HepG2 (cell line): ENCODE data around the gene MYO5A. TPM values are rescaled to one million over a fixed set of nuclear protein-coding genes. Genes with fewer than 3 reads are reported as not detected.

Experiments
- ATAC-seq: fragments of 200-7000 bp; cut with Tn5 transposase; 3 replicates; pipeline ENCODE4 v1.9.1; 2020; ENCODE audit warnings: mild to moderate bottlenecking, moderate library complexity
- BruUV-seq: library from RNA; stranded (reverse); fragments of 400-500 nt; replicated peaks from 2 replicates; lab custom pipeline; 2021; lab: Mats Ljungman, UMichigan
- CTCF ChIA-PET: fragments of 300-600 bp; formaldehyde crosslinking; extraction: SDS; loops from one replicate; lab custom pipeline; 2021; ENCODE audit warnings: low total read pairs, inconsistent platforms, low intra/inter-chr PET ratio; lab: Yijun Ruan, JAX
- POLR2A ChIA-PET: fragments of 350-600 bp; sonication (Branson Sonifier 250); formaldehyde crosslinking; loops from one replicate; lab custom pipeline; 2020; ENCODE audit warnings: antibody characterized with exemption, inconsistent platforms; lab: Yijun Ruan, JAX
- DNase-seq: peaks from one replicate; pipeline ENCODE4 v3.0.0-alpha.2; 2015; ENCODE audit warnings: low spot score
- FAIRE-seq: peaks from 3 replicates; lab custom pipeline; 2011; peaks lifted over from hg19 to GRCh38; lab: Jason Lieb, UNC
- H2AFZ ChIP-seq: one replicate; pipeline ENCODE4 v1.6.1; 2011; ENCODE audit warnings: low read length, inconsistent platforms
- H3K27ac ChIP-seq: fragments of 300-600 bp; 3 replicates; pipeline ENCODE4 v1.8.0; 2011; ENCODE audit warnings: mixed run types, mild to moderate bottlenecking, mixed read lengths, low read length, inconsistent platforms; ENCODE audit not compliant: insufficient read depth; ENCODE audit errors: extremely low read length
- H3K27me3 ChIP-seq, 2 experiments: fragments of 200-600 bp in 1 of 2; 2 replicates in 1 of 2; 3 replicates in 1 of 2; pipeline versions ENCODE4 v1.6.0 to v1.8.0; 2011; ENCODE audit warnings: low read length in 2 of 2, mild to moderate bottlenecking in 2 of 2, moderate library complexity in 2 of 2, inconsistent platforms in 1 of 2; ENCODE audit not compliant: insufficient read depth in 2 of 2, control insufficient read depth in 1 of 2
- H3K36me3 ChIP-seq, 2 experiments: fragments of 200-600 bp in 1 of 2; replicated peaks in 1 of 2; 2 replicates in 1 of 2; 3 replicates in 1 of 2; pipeline versions ENCODE4 v1.5.1 to v1.8.0; 2011; ENCODE audit warnings: low read length in 2 of 2, inconsistent platforms in 1 of 2; ENCODE audit not compliant: insufficient read depth in 2 of 2, control insufficient read depth in 1 of 2
- H3K4me1 ChIP-seq: 2 replicates; pipeline ENCODE4 v1.5.1; 2012; ENCODE audit warnings: low read length, inconsistent platforms; ENCODE audit not compliant: insufficient read depth
- H3K4me2 ChIP-seq: 2 replicates; pipeline ENCODE4 v1.6.0; 2011; ENCODE audit warnings: low read depth, low read length, inconsistent platforms
- H3K4me3 ChIP-seq, 3 experiments: fragments of 200-600 bp in 1 of 3; sonication (generic), shearing (Covaris generic) in 1 of 3; replicated peaks in 1 of 3; 2 replicates each; pipeline ENCODE4 v1.5.1; 2011 to 2016; ENCODE audit warnings: low read length in 3 of 3, inconsistent platforms in 2 of 3, low read depth in 2 of 3, mild to moderate bottlenecking in 2 of 3, control low read depth in 1 of 3, mixed read lengths in 1 of 3; ENCODE audit not compliant: insufficient read depth in 1 of 3
- H3K79me2 ChIP-seq: one replicate; pipeline ENCODE4 v1.6.1; 2011; ENCODE audit warnings: low read length, inconsistent platforms; ENCODE audit not compliant: insufficient read depth
- H3K9ac ChIP-seq: 2 replicates; pipeline ENCODE4 v1.6.0; 2011; ENCODE audit warnings: mild to moderate bottlenecking, low read depth, low read length, inconsistent platforms; ENCODE audit not compliant: insufficient read depth
- H3K9me3 ChIP-seq: 2 replicates; pipeline ENCODE4 v1.5.1; 2012; ENCODE audit warnings: mild to moderate bottlenecking, low read length
- H4K20me1 ChIP-seq: 2 replicates; pipeline ENCODE4 v1.6.0; 2011; ENCODE audit warnings: inconsistent platforms, mild to moderate bottlenecking, low read length, moderate library complexity; ENCODE audit not compliant: insufficient read depth
- ATF7-NPFF ChIP-seq: sonication (generic); formaldehyde crosslinking; IDR thresholded peaks from 2 replicates; pipeline ENCODE4 v1.8.1; 2023; ENCODE audit warnings: mild to moderate bottlenecking, low read depth, missing genetic modification reagents, moderate library complexity
- CREBL2 ChIP-seq: sonication (generic); formaldehyde crosslinking; IDR thresholded peaks from 2 replicates; pipeline ENCODE4 v1.8.1; 2023; ENCODE audit warnings: missing genetic modification reagents, mild to moderate bottlenecking, borderline replicate concordance
- ELF4 ChIP-seq: sonication (generic); formaldehyde crosslinking; IDR thresholded peaks from 2 replicates; pipeline ENCODE4 v1.5.0; 2020; ENCODE audit warnings: missing genetic modification reagents, mild to moderate bottlenecking, moderate library complexity, borderline replicate concordance
- FOXA3 ChIP-seq: IDR thresholded peaks from 2 replicates; pipeline ENCODE4 v1.6.1; 2016; ENCODE audit warnings: missing genetic modification reagents, missing compliant biosample characterization
- MXD3 ChIP-seq: IDR thresholded peaks from 2 replicates; pipeline ENCODE4 v1.6.1; 2016; ENCODE audit warnings: mild to moderate bottlenecking, missing biosample characterization, missing genetic modification reagents
- SALL2 ChIP-seq: sonication (generic); formaldehyde crosslinking; IDR thresholded peaks from 2 replicates; pipeline ENCODE4 v1.8.1; 2023; ENCODE audit warnings: mild to moderate bottlenecking, missing genetic modification reagents, inconsistent platforms
- SMC3 ChIP-seq: IDR thresholded peaks from 2 replicates; pipeline ENCODE4 v1.6.1; 2011; ENCODE audit warnings: low read length, improper control_type of control experiment
- STAG1 ChIP-seq: sonication (generic); formaldehyde crosslinking; IDR thresholded peaks from 2 replicates; pipeline ENCODE4 v1.4.0; 2020; ENCODE audit warnings: missing genetic modification reagents
- ZMYM2 ChIP-seq: sonication (generic); formaldehyde crosslinking; IDR thresholded peaks from 2 replicates; pipeline ENCODE4 v1.8.0; 2022; ENCODE audit warnings: mild to moderate bottlenecking, missing genetic modification reagents
- ZNF264 ChIP-seq: sonication (generic); formaldehyde crosslinking; IDR thresholded peaks from 2 replicates; pipeline ENCODE4 v1.4.0; 2020; ENCODE audit warnings: missing genetic modification reagents
- WGBS: methylation state at CpG from one replicate; pipeline ENCODE4 v1.1.6; 2017; ENCODE audit warnings: low lambda C conversion rate; 5-methylcytosine and 5-hydroxymethylcytosine counted together
- in situ Hi-C: cut with HindIII; loops from 2 replicates; pipeline ENCODE4 v1.10.0; 2017; ENCODE audit warnings: low pct_unique_long_range_greater_than_20kb; ENCODE audit not compliant: extremely low pct_ligation_motif_present
- intact Hi-C: fragments of 100-400 bp; cut with micrococcal nuclease; formaldehyde crosslinking; loops from one replicate; pipeline ENCODE4 v1.10.0; 2022; ENCODE audit not compliant: unreplicated experiment
- polyA plus RNA-seq, 8 experiments: library from polyadenylated mRNA; depleted of rRNA in 3 of 8; stranded (reverse) in 7 of 8; unstranded in 1 of 8; fragments of >200 nt; fragmentation: Illumina TruSeq in 4 of 8; extraction: Trizol in 4 of 8; gene quantifications; 2 replicates each; pipeline versions ENCODE4 v1.2.1 to v1.2.3, GENCODE V29; 2011 to 2016; ENCODE audit warnings: low read depth in 4 of 8, missing spikeins in 1 of 8, mixed read lengths in 1 of 8; ENCODE audit not compliant: insufficient read depth in 1 of 8
- total RNA-seq, 5 experiments: library from RNA; depleted of rRNA; stranded (reverse); fragments of >200 nt; fragmentation: Illumina TruSeq; extraction: Trizol; gene quantifications; 2 replicates each; pipeline ENCODE4 v1.2.3, GENCODE V29; 2016; ENCODE audit warnings: low read depth in 1 of 5
- TF ChIP-seq, protein P1 (sequence below): sonication (generic); formaldehyde crosslinking; IDR thresholded peaks from 2 replicates; pipeline ENCODE4 v1.8.1; 2023; ENCODE audit warnings: mild to moderate bottlenecking, missing genetic modification reagents, borderline replicate concordance
- TF ChIP-seq, protein P2 (sequence below): sonication (generic); formaldehyde crosslinking; IDR thresholded peaks from 2 replicates; pipeline ENCODE4 v1.5.0; 2020; ENCODE audit warnings: mild to moderate bottlenecking, missing genetic modification reagents, moderate library complexity

The MYO5A gene
- total and polyA plus RNA-seq, 2 of the 13 experiments (the other 11 are each of a cell fraction or from before 2014, with no cell fraction given), result 2.8 to 4.8 TPM

DNA sequence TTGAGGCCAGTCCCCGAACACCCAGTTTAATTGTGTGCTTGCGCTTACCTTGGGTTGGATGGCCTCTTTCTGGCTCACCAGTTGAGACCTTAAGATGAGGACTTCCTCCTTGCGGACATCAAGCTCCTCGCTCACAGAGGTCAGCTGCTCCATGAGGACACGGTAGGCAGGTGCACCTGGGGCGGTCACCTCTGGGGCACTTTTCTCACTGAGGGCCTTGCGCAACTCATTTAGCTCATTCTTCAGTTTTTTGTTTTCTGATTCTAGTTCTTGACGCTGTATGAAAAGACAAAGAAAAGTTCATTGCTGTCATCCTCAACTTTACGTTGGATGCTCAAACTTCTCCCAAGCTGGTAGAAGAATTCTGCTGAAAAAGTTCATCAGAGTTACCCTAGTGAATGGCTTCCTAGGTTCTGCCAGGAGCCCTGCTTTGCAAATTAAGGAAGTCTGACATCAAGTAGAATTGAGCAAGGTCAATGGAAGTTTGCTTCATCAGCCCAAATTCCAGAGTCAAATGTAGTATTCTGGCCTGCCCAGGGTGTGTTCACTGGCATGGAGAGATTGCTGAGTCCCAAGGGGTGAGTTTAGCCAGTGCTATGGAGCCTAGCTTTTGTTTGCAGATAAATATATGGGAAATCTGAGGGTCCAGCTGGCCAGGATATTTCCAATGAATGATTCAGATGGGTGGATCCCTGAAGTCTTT lies 177.3 kb downstream of the MYO5A start:
- no peaks in the 10 kb centered on the region for H3K79me2 ChIP-seq
- ChIA-PET POLR2A (no interaction called here), CTCF (interaction anchor here (1.3 kb wide), 1 partner anchor 96 kb away, joined by 4 read pairs; no protein-coding TSS in a partner anchor)
- no peak for DNase-seq
- in situ Hi-C loops (no loop called here), intact Hi-C loops (loop anchor here (5.0 kb wide), 1 partner anchor 94 kb away; no protein-coding TSS in a partner anchor)
- no peak overlapping the region for H3K4me3 ChIP-seq
- no peak overlapping the region for H3K9ac ChIP-seq
- H3K9me3 ChIP-seq, result no peaks in the 10 kb centered on the region
- no peak overlapping the region for H3K27ac ChIP-seq
- FAIRE-seq, result no peak
- WGBS, result 90% methylated on average over 9 of the region's 9 CpGs
- no peaks in the 10 kb centered on the region for H3K4me1 ChIP-seq
- H3K4me2 ChIP-seq, result no peak overlapping the region
- H2AFZ ChIP-seq, result no peak overlapping the region
- BruUV-seq, result no TSS peak
- no peaks in the 10 kb centered on the region for H3K36me3 ChIP-seq
- no peak for TF ChIP-seq ELF4
- TF ChIP-seq ATF7-NPFF (CRISPR knock-in tag), result no peak
- TF ChIP-seq CREBL2 (CRISPR knock-in tag), result no peak
- TF ChIP-seq SALL2 (CRISPR knock-in tag), result no peak
- TF ChIP-seq ZMYM2, result no peak
- no peak for TF ChIP-seq ZNF264 (CRISPR knock-in tag)
- no peaks in the 10 kb centered on the region for H4K20me1 ChIP-seq
- no peaks in the 10 kb centered on the region for H3K27me3 ChIP-seq
- ATAC-seq, result no peak

- in situ Hi-C loops, result no loop called here
- Histone ChIP-seq H3K27me3 (no peaks in the 10 kb centered on the region), H3K79me2 (no peaks in the 10 kb centered on the region), H3K9ac (no peak overlapping the region), H3K4me1 (no peaks in the 10 kb centered on the region), H2AFZ (no peak overlapping the region), H3K27ac (no peak overlapping the region), H4K20me1 (no peaks in the 10 kb centered on the region), H3K9me3 (no peaks in the 10 kb centered on the region), H3K4me2 (no peak overlapping the region), H3K36me3 (no peaks in the 10 kb centered on the region), H3K4me3 (no peak overlapping the region)
- no TSS peak for BruUV-seq
- FAIRE-seq (peak; percentile 43), ATAC-seq (peak; percentile 79), DNase-seq (peak; percentile 21)
- intact Hi-C loops, result loop anchor here (5.0 kb wide), 1 partner anchor 93 kb away; no protein-coding TSS in a partner anchor
- POLR2A ChIA-PET, result no interaction called here
- CTCF ChIA-PET, result interaction anchor here (1.2 to 1.3 kb wide), 2 partner anchors 94 to 95 kb away, joined by 3 to 4 read pairs; no protein-coding TSS in a partner anchor
- 100% methylated on average over 1 of the region's 2 CpGs for WGBS
- TF ChIP-seq, protein P1, sequence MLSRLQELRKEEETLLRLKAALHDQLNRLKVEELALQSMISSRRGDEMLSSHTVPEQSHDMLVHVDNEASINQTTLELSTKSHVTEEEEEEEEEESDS, result no peak
- TF ChIP-seq MXD3 (CRISPR knock-in tag), result no peak
- peak; percentile 33; the same call in 1 of the 2 replicates for TF ChIP-seq STAG1 (CRISPR knock-in tag)
- no peak for TF ChIP-seq FOXA3
- TF ChIP-seq, protein P2, sequence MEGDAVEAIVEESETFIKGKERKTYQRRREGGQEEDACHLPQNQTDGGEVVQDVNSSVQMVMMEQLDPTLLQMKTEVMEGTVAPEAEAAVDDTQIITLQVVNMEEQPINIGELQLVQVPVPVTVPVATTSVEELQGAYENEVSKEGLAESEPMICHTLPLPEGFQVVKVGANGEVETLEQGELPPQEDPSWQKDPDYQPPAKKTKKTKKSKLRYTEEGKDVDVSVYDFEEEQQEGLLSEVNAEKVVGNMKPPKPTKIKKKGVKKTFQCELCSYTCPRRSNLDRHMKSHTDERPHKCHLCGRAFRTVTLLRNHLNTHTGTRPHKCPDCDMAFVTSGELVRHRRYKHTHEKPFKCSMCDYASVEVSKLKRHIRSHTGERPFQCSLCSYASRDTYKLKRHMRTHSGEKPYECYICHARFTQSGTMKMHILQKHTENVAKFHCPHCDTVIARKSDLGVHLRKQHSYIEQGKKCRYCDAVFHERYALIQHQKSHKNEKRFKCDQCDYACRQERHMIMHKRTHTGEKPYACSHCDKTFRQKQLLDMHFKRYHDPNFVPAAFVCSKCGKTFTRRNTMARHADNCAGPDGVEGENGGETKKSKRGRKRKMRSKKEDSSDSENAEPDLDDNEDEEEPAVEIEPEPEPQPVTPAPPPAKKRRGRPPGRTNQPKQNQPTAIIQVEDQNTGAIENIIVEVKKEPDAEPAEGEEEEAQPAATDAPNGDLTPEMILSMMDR, result peak; percentile 17; the same call in 1 of the 2 replicates
- peak; percentile 42; the same call in 1 of the 2 replicates for TF ChIP-seq SMC3
Observed at GRCh38 chr15:52350423-52350822, 178.3 kb downstream of the MYO5A start.
